Measurements from ENCODE around the gene ATXN1.

- TF ChIP-seq CTCF (IDR thresholded peaks at IDR 0.05) (no peak), POLR2A (IDR thresholded peaks at IDR 0.05) (no peak)
These were observed 249.4 kb downstream of the ATXN1 start for GRCh38 chr6:16511723-16512489.

Data from lower leg skin (tissue), 3 donors.